Measurements from ENCODE around the gene CRB1. TPM values are rescaled to one million over a fixed set of nuclear protein-coding genes. Genes with fewer than 3 reads are reported as not detected.
A peak's percentile ranks its signal among the peaks of the same experiment; 100 is the strongest.

The CRB1 gene
- total and polyA plus RNA-seq, 2 experiments from 2014 or later, result 0.27 to 0.56 TPM

DNA sequence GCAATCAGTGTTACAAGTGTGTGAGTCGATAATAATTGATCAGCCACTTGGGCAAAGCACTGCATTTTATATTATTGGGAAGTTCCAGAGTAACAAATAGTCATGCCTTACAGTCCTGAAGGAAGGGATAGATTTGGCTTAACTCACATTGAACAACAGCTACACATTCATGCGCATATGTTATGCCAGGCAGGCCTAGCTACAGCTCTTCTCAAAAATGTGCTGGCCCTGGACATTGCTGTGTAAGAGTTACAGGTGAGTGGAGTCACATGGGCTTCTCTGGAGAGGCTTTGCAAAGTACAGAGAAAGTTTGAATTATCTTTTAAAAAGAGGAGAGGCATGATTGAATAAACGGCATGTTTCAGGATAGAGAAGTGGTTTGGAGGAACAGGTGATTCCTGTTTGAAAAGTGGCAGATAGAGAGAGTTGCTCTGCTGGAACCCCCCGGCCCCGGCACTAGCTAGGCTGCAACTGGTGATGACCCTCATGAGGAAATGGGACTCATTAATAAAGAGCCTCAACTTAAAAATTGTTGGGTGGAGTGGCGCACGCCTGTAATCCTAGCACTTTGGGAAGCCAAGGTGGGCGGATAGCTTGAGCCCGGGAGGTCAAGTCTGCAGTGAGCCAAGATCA, 200.6 kb downstream of the CRB1 start:
- no peak overlapping the region for H3K4me3 ChIP-seq
- H3K4me3 Mint-ChIP-seq, result no peak overlapping the region
- 0 out of 2 replicates have a peak overlapping the region, but pooled peaks have one; percentile 3 for H2AFZ ChIP-seq
- peaks cover 33% of the 10 kb centered on the region for H3K4me1 ChIP-seq (ENCODE audit: insufficient read depth)
- DNase-seq (ENCODE audit: low spot score), result no peak
- H3K9me3 Mint-ChIP-seq, result no peaks in the 10 kb centered on the region
- no peak overlapping the region for H3K27ac ChIP-seq (ENCODE audit: low read depth)
- H3F3A ChIP-seq (replicated peaks; ENCODE audit: low read depth), result no peaks in the 10 kb centered on the region
- H3K79me2 ChIP-seq (replicated peaks; ENCODE audit: insufficient read depth), result no peaks in the 10 kb centered on the region
- peak overlapping the region; percentile 39; the same call in 1 of the 2 replicates for H3K27ac Mint-ChIP-seq
- H3K4me1 Mint-ChIP-seq, result peaks cover 43% of the 10 kb centered on the region
- H3K36me3 ChIP-seq (ENCODE audit: insufficient read depth), result no peaks in the 10 kb centered on the region
- H4K20me1 ChIP-seq (replicated peaks; ENCODE audit: insufficient read depth), result no peaks in the 10 kb centered on the region
- no peaks in the 10 kb centered on the region for H3K36me3 Mint-ChIP-seq (ENCODE audit: low read depth)
- H3K27me3 ChIP-seq (ENCODE audit: insufficient read depth), result no peaks in the 10 kb centered on the region
- ATAC-seq, result no peak
- H3K27me3 Mint-ChIP-seq (ENCODE audit: insufficient read depth, low read depth, poor library complexity), result no peaks in the 10 kb centered on the region
- no peak overlapping the region for H3K4me2 ChIP-seq
- no peaks in the 10 kb centered on the region for H3K9me2 ChIP-seq (ENCODE audit: insufficient read depth)
- TF ChIP-seq, protein P1, sequence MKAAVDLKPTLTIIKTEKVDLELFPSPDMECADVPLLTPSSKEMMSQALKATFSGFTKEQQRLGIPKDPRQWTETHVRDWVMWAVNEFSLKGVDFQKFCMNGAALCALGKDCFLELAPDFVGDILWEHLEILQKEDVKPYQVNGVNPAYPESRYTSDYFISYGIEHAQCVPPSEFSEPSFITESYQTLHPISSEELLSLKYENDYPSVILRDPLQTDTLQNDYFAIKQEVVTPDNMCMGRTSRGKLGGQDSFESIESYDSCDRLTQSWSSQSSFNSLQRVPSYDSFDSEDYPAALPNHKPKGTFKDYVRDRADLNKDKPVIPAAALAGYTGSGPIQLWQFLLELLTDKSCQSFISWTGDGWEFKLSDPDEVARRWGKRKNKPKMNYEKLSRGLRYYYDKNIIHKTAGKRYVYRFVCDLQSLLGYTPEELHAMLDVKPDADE (IDR thresholded peaks at IDR 0.05), result no peak
- no peak for TF ChIP-seq JUNB (IDR thresholded peaks at IDR 0.05; ENCODE audit: unreplicated experiment)
- TF ChIP-seq STAT1 (IDR thresholded peaks at IDR 0.05; ENCODE audit: unreplicated experiment), result no peak
- no peak for TF ChIP-seq EZH2phosphoT487 (IDR thresholded peaks at IDR 0.05; ENCODE audit: unreplicated experiment)
- no peak for TF ChIP-seq POLR2AphosphoS5 (IDR thresholded peaks at IDR 0.05; ENCODE audit: low read depth)
- TF ChIP-seq, protein P2, sequence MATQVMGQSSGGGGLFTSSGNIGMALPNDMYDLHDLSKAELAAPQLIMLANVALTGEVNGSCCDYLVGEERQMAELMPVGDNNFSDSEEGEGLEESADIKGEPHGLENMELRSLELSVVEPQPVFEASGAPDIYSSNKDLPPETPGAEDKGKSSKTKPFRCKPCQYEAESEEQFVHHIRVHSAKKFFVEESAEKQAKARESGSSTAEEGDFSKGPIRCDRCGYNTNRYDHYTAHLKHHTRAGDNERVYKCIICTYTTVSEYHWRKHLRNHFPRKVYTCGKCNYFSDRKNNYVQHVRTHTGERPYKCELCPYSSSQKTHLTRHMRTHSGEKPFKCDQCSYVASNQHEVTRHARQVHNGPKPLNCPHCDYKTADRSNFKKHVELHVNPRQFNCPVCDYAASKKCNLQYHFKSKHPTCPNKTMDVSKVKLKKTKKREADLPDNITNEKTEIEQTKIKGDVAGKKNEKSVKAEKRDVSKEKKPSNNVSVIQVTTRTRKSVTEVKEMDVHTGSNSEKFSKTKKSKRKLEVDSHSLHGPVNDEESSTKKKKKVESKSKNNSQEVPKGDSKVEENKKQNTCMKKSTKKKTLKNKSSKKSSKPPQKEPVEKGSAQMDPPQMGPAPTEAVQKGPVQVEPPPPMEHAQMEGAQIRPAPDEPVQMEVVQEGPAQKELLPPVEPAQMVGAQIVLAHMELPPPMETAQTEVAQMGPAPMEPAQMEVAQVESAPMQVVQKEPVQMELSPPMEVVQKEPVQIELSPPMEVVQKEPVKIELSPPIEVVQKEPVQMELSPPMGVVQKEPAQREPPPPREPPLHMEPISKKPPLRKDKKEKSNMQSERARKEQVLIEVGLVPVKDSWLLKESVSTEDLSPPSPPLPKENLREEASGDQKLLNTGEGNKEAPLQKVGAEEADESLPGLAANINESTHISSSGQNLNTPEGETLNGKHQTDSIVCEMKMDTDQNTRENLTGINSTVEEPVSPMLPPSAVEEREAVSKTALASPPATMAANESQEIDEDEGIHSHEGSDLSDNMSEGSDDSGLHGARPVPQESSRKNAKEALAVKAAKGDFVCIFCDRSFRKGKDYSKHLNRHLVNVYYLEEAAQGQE (IDR thresholded peaks at IDR 0.05; ENCODE audit: unreplicated experiment), result no peak
- TF ChIP-seq ZNF331 (CRISPR knock-in tag; IDR thresholded peaks at IDR 0.05; ENCODE audit: low read depth), result no peak
- TF ChIP-seq, protein P3, sequence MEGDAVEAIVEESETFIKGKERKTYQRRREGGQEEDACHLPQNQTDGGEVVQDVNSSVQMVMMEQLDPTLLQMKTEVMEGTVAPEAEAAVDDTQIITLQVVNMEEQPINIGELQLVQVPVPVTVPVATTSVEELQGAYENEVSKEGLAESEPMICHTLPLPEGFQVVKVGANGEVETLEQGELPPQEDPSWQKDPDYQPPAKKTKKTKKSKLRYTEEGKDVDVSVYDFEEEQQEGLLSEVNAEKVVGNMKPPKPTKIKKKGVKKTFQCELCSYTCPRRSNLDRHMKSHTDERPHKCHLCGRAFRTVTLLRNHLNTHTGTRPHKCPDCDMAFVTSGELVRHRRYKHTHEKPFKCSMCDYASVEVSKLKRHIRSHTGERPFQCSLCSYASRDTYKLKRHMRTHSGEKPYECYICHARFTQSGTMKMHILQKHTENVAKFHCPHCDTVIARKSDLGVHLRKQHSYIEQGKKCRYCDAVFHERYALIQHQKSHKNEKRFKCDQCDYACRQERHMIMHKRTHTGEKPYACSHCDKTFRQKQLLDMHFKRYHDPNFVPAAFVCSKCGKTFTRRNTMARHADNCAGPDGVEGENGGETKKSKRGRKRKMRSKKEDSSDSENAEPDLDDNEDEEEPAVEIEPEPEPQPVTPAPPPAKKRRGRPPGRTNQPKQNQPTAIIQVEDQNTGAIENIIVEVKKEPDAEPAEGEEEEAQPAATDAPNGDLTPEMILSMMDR (conservative IDR thresholded peaks at IDR 0.05; ENCODE audit: low read depth in 2 of 2), result no peak
- no peak for TF ChIP-seq ZNF114 (CRISPR knock-in tag; IDR thresholded peaks at IDR 0.05)
